ENCODE results near the gene SNAPC1.
A peak's percentile ranks its signal among the peaks of the same experiment; 100 is the strongest.

The SNAPC1 gene, protein sequence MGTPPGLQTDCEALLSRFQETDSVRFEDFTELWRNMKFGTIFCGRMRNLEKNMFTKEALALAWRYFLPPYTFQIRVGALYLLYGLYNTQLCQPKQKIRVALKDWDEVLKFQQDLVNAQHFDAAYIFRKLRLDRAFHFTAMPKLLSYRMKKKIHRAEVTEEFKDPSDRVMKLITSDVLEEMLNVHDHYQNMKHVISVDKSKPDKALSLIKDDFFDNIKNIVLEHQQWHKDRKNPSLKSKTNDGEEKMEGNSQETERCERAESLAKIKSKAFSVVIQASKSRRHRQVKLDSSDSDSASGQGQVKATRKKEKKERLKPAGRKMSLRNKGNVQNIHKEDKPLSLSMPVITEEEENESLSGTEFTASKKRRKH

DNA sequence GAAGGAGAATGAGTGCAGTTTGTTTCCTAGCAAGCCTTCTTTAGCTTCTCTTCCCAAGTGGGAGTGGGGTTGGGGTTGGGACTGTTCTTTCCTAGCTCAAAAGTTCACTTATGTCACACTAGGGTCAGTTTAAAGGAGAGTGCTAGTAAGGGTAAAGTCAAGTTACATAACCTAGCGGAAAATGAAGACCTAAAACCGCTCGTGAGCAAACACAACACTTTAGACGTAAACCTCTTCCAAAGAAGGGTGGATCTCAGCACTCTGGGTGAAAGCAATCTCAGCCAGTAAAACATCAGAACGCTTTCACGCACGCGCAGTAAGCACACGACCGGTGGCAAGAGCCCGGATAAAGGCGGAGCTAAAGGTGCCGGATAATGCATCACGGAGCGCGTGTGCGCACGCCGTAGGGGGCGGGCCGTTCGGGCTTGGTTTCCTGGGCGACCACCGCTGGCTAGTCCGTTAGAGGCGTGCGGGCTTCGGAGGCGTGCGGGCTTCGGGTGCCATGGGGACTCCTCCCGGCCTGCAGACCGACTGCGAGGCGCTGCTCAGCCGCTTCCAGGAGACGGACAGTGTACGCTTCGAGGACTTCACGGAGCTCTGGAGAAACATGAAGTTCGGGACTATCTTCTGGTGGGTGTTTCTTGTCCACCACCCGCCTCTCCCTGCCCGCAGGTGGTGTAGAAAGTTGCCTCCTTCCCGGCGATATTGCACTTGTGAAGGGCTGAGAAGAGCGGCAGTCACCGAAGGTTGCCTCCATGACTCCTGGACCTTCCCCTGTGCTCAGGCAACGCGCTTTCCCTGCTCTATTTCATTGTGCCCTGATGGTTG lies at the start of gene SNAPC1:
Gene SNAPC1 (plus strand): TSS at position 462 of the 828 bp plus-strand sequence. CDS start 41 bp downstream, at position 503.
- TF ChIP-seq, protein P1, sequence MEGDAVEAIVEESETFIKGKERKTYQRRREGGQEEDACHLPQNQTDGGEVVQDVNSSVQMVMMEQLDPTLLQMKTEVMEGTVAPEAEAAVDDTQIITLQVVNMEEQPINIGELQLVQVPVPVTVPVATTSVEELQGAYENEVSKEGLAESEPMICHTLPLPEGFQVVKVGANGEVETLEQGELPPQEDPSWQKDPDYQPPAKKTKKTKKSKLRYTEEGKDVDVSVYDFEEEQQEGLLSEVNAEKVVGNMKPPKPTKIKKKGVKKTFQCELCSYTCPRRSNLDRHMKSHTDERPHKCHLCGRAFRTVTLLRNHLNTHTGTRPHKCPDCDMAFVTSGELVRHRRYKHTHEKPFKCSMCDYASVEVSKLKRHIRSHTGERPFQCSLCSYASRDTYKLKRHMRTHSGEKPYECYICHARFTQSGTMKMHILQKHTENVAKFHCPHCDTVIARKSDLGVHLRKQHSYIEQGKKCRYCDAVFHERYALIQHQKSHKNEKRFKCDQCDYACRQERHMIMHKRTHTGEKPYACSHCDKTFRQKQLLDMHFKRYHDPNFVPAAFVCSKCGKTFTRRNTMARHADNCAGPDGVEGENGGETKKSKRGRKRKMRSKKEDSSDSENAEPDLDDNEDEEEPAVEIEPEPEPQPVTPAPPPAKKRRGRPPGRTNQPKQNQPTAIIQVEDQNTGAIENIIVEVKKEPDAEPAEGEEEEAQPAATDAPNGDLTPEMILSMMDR (IDR thresholded peaks at IDR 0.05; ENCODE audit: borderline replicate concordance, control extremely low read depth, extremely low read depth, insufficient read depth, missing control alignments), result no peak
- in situ Hi-C loops (cut with MboI; ENCODE audit: low sequenced_read_pairs, unreplicated experiment), result no loop called here
- peak; percentile 99 for DNase-seq (ENCODE audit: low spot score)

DNA sequence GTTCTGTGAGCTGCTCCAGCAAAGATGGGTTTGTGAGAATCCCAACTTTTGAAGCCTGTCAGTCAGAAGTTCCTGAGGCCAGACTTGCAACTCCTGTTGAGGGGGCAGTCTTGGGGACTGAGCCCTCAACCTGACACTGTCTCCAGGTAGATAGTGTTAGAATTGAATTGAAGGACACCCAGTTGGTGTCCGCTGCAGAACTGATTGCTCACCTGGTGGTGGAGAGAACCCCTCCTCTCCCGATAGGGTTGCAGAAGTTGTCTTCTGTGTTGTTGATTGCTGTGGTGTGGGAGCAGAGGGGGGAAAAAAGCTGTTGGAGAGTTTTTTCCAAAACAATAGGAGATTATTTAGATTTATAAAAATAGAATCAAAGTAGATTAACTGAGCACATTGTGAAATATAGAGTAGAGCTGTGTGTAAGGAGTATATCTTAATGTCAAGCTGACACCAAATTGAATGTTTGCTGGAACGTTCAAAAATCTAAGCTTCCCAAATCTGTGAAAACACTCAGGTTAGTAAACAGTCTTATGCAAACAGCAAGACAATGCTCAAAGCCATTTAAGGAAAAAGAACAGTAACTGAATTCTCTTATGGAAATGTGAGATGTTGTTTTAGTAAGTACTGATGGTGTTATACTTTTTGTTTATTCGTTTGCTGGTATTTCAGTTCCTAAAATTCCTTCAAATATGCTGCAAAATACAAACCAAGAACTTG lies 48.3 kb upstream of the SNAPC1 start:
- in situ Hi-C loops (cut with MboI; ENCODE audit: low sequenced_read_pairs, unreplicated experiment), result no loop called here
- no peak for DNase-seq (ENCODE audit: low spot score)
- TF ChIP-seq, protein P1 (IDR thresholded peaks at IDR 0.05; ENCODE audit: borderline replicate concordance, control extremely low read depth, extremely low read depth, insufficient read depth, missing control alignments), result no peak

DNA sequence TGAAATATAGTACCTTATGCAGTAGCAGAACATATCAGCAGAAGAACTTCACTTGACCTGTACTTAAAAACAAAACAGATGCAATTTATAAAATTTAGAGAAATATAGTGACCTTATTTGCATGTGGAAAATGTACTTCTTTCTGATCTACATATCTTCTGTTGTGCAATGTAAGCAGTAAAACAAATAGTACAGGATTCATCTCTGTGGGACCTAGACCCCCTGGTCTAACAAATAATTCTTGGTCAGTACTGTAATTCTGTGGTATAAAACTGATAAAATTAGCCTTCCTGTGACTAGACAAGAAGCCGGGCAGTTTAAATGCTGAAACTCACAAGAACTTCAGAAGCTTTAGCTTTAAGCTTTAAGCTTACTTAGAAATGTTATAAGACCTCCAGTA lies 45.3 kb upstream of the SNAPC1 start:
- in situ Hi-C loops (cut with MboI; ENCODE audit: low sequenced_read_pairs, unreplicated experiment), result no loop called here
- no peak for DNase-seq (ENCODE audit: low spot score)
- TF ChIP-seq, protein P1 (IDR thresholded peaks at IDR 0.05; ENCODE audit: borderline replicate concordance, control extremely low read depth, extremely low read depth, insufficient read depth, missing control alignments), result no peak

DNA sequence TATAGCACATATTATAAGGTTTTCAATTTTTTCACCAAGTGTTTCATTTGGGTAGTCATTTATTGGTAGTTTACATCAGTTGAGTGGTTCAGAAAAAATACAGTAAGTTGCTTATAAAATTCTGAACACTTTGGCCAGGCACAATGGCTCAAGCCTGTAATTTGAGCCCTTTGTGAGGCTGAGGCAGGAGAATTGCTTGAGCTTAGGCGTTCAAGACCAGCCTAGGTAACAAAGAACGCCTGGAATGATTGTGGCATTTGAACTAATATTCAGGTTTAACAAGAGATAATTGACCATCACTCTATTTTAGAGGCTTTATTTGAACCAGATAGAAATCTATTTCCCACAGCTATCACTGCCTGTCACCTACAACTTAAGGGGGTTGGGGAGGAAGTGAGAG lies 44.2 kb upstream of the SNAPC1 start:
- TF ChIP-seq, protein P1 (IDR thresholded peaks at IDR 0.05; ENCODE audit: borderline replicate concordance, control extremely low read depth, extremely low read depth, insufficient read depth, missing control alignments), result no peak
- in situ Hi-C loops (cut with MboI; ENCODE audit: low sequenced_read_pairs, unreplicated experiment), result no loop called here
- DNase-seq (ENCODE audit: low spot score), result no peak

DNA sequence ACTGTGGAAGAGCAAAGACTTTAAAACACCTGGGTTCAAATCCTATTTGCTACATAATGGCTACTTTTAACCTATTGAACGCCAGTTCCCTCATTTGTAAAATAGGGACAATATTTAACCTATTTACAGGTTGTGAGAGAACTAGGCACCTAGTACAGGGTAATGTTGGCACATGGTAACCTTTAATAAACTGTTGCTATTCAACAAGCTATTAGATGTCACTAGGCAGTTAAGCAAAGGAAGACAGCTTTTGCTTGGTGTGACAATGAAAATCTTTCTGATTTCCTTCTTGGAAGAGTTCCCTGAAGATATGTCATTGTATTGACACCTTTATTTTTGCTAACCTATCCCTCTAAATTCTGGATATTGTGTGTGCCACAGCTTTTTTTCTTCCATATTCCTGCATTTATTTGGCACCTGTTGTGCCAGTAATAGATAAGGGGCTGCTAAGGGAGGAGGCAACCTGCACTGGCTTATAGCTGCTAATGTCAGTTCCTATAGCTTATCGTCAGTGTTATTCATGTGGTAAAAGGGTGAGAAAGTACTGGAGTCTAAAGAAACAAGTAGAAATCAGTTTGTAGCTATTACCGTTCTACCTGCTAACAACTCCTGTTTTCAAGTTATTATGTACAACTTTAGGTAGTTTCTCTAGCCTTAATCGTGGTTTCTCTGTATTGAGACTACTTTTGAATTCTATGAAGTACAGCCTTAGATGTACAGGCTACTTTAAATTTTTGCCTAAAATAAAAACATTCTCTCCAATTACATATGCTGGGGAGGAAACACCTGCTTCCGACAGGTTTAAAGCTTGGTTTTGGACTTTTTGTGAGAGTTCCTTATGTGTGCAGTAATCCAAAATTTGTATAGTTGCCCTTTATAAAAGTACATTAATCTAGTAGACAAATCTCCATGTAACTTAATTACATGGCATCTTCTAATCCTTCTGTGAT lies 42.6 kb upstream of the SNAPC1 start:
- in situ Hi-C loops (cut with MboI; ENCODE audit: low sequenced_read_pairs, unreplicated experiment), result no loop called here
- no peak for DNase-seq (ENCODE audit: low spot score)
- TF ChIP-seq, protein P1 (IDR thresholded peaks at IDR 0.05; ENCODE audit: borderline replicate concordance, control extremely low read depth, extremely low read depth, insufficient read depth, missing control alignments), result no peak
